Embryonic facial prominence (tissue), 1 donor: Measurements from ENCODE around the gene MACROH2A2.
"Not testable (repeated sequence)": the region's sequence is repeated elsewhere in the genome, so short reads cannot be mapped to it uniquely, and the experiment has no call there.

Source experiments
- DNase-seq: peaks from one replicate; pipeline ENCODE4 v3.0.0-alpha.2; 2016; ENCODE audit errors: extremely low spot score

Gene MACROH2A2

DNA sequence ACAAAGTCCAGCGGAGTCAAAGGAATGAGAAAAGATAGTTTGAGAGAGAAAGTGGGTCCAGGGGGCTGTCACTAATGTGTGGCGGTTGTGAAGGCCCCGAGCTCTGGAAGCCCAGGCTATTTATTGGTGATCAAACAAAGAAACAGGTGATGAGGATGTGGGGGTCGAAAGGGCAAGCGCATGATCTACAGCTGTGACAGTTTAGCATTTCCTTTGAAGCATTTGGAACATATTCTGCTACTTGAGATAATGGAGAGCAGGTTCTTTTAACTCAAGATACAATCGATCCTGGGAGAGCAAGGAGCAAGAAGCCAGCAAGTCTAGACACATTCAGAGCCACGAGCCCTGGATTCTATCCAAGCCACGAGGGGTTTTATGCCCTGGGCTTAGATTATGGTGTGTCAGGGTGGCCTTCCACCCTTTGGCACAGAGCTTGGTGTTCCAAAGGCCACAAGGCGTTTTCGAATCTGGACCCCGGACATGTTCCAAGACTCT is 48.5 kb downstream of the MACROH2A2 start:
- DNase-seq, result not testable (repeated sequence)

DNA sequence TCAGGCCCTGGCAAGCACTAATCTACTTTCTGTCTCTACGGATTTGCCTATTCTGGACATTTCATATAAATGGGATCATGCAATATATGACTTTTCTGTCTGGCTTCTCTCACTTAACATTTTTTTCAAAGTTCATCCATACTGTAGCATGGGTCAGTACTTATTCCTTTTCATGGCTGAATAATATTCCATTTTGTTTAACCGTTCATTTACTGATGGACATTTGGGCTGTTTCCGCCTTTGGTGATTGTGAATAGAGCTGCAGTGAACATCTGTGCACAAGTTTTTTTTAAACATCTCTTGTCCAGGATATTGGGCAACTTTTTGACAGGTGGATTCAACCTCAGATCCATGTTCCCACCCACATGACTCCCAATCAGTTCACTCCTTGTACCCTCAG is 49.0 kb downstream of the MACROH2A2 start:
- DNase-seq, result no peak

DNA sequence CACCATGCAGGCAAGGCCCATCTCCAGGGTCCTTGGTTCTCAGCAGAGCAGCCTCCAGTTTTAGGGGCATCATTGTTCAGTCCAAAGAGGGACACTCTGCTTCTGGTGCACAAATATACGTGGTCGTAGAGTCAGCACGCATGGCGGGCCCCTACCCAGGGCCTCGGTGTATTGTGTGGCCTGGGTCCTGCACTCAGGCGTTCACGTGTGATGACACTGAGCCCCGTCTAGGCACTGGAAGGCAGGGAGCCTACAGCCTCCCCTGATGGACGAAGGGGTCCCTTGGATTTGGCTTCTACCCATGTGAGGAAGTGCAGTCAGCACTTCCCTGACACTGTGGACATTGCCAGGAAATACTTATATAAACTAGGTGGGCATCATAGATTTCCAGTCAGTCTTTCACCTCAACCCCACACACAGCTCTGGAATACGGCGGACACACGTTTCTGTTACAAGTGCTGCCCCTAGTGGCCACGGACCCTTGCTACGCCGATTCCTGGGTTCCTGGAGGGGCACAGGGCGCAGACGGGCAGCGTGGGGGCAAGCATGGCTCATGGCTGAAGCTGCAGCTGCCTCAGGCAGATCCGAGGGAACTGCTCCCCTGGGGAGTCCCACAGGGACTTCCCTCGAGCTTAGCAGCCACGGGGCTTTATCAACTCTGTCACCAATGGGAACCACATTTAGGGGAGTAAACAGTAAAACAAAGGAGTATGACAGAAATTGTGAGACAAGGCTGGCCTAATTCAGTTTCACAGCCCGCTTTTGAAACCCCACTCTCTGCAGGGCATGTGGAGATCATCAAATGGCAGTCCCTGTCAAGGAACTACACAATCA is 54.5 kb downstream of the MACROH2A2 start:
- no peak for DNase-seq

DNA sequence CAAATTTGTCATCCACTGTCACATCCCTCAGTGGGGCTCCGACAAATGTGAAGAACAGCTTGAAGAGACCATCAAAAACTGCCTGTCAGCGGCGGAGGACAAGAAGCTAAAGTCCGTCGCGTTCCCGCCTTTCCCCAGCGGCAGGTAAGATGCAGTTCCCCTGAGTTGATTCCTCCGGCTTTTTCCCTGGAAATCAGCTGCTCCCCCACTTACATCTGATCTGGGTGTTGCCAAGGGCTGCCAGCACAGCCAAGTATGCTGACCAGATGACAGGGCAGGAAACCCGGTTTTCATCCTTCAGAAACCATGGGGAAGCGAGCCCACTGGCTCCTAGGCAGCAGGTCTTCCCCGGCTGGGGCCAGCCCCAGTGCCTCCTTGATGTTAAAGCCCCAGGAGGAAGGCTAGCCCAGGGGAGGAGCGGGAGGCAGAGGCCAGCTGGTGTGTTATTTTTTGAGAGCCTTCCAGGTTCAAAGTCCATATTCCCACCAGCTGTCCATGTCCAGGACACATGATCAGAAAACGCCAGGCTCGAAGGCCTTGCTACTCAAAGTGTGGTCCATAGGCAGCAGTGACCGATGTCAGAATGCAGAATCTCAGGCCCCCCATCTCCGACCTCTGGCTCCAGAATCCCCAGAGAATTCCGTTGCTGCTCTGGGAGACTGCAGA is 56.6 kb downstream of the MACROH2A2 start:
- no peak for DNase-seq

- DNase-seq, result no peak
These were observed 58.9 kb downstream of the MACROH2A2 start for GRCh38 chr10:70111496-70111895.

DNA sequence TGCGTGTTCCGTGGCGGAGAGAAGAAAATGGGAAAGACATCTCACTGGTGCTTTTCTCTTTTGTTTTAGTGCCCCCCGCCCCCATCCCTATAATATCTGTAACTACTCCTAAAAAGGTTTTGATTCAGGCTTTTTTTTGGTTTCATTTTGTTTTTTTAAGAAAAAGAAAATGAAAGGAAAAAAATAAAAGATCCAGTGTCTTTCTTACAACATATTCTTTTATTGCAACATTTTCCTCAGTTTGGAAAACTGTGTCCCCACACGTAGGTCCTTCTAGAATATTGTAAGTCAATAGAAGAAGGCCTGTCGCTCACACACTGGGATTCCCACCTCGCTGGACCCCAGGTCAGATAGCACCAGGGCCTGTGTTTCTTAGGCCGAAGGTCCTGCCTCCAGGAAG is 59.4 kb downstream of the MACROH2A2 start:
- no peak for DNase-seq

DNA sequence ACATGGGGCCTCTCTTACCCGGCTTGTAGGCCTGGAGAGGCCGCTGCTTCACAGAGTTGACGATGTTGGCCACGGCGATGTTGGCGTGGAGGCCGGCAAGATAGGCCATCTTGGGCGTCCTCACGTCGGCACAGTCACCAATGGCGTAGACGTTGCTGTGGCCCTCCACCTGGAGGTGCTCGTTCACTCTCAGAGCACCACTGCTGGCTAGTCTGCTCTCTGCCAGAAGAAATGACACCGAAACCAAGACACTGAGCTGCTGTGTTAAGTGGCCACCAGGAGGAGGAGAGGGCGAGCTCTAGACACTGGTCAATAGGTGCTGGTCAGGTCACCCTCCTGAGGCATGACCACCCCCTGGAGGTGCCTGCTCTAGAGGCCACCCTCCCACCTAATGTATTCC is 62.3 kb downstream of the MACROH2A2 start:
- no peak for DNase-seq

DNA sequence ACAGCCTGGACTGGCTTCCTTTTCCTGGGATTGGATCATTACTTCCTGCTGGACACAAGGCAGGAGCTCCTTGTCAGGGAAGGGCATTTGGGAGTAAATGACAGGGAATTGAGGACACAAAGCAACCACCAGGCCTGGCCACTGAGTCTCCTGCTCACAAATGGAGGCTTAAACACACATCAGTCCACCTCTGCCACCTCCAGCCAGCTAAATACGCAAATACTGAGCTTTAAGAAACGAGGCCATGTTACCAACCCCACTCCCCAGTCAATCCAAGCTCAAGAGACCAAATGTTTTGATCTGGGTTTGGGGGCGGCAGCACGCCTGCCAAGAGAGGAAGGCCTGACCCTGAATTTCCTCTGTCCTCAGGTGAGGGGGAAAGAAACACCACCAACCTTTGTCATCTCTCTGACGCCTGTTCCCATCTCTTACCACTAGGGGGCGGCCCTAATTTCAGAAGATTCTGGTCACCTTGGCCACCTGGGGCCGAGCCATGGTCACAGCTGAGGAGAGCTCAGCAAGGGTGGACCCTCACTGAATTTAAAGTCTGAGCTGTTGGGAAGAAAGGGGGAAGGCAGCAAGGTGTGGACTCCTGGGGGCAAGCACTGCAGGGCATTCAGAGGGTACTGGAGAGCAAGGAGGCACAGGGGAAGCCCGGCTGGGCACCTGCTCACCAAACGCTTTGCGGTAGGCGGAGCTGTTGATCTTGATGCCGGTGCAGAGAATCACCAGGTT is 63.5 kb downstream of the MACROH2A2 start:
- no peak for DNase-seq

DNA sequence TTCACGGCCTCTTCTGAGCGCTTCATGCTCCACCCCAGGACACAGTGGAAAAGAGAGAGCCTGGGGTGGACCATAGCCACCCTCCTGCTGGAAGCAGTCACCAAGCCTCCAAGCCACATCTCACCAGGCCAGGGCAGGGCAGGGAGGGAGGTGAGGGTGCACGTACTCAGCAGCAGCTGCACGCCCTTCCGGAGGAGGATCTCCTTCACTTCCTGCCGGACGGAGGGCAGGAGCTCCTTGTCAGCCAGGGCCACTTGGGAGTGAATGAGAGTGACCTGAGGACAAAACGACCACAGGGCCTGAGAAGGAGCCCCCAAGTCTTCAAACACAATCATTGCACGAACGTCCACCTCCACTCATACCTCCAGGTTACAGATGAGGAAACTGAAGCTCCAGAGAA is 65.0 kb downstream of the MACROH2A2 start:
- DNase-seq, result no peak

- no peak for DNase-seq
These were observed 65.5 kb downstream of the MACROH2A2 start for GRCh38 chr10:70118196-70118595.

DNA sequence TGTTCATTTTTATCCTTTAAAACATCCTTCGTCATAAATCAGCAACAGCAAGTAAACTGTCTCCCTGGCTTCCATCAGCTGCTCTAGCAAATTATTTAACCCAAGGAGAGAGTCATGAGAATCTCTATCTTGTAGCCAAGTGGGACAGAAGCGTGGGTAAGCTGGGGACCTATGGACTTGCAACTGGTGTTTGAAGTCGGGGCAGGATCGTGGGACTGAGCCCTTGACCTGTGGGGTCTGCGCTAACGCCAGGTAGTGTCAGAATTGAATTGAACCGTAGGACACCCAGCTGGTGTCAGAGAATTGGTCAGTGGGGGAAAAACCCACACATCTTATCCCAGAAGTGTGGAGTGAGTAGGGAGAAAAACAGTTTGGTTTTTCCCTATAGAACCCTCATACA is 66.6 kb downstream of the MACROH2A2 start:
- no peak for DNase-seq

- DNase-seq, result no peak
These were observed 67.0 kb downstream of the MACROH2A2 start for GRCh38 chr10:70119623-70120022.

GRCh38 chr10:70120417-70120816 is 67.8 kb downstream of the MACROH2A2 start:
- DNase-seq, result no peak

GRCh38 chr10:70121281-70121949 is 68.8 kb downstream of the MACROH2A2 start:
- no peak for DNase-seq

GRCh38 chr10:70122742-70123141 is 70.1 kb downstream of the MACROH2A2 start:
- DNase-seq, result no peak

GRCh38 chr10:70123166-70123565 is 70.5 kb downstream of the MACROH2A2 start:
- not testable (repeated sequence) for DNase-seq

GRCh38 chr10:70123817-70124216 is 71.2 kb downstream of the MACROH2A2 start:
- no peak for DNase-seq

- DNase-seq, result no peak
These were observed 71.8 kb downstream of the MACROH2A2 start for GRCh38 chr10:70124415-70124814.

- DNase-seq, result no peak
These were observed 72.3 kb downstream of the MACROH2A2 start for GRCh38 chr10:70124918-70125317.

DNA sequence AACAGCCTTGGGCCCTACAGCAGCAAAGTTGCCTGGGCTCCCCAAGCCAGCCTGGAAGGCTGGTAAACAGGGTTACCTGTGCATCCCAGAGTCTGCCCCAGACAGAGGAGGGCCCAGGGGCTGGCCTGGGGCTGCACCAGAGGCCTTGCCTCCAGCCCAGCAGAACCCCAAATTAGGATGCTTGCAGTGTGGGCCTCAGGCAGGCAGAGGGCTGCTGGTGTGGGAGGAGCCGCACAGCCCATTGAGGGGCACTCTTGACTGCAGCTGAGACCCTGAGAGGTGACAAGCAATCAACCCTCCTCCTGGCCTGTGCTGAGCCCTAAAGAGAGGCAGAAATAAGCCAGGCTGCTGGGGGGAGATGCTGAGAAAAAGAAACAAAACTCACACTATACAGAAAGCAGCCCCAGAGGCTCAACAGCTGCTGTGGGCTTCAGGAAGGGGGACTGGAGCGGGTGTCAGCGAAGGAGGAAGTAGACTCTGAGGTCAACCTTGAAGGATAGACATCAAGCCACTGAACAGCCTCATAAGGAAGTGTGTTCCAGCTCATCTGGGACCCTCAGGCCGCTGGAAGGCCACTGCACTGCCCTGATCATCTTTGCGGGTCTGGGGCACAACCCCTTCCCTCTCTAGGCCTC is 73.4 kb downstream of the MACROH2A2 start:
- DNase-seq, result no peak

DNA sequence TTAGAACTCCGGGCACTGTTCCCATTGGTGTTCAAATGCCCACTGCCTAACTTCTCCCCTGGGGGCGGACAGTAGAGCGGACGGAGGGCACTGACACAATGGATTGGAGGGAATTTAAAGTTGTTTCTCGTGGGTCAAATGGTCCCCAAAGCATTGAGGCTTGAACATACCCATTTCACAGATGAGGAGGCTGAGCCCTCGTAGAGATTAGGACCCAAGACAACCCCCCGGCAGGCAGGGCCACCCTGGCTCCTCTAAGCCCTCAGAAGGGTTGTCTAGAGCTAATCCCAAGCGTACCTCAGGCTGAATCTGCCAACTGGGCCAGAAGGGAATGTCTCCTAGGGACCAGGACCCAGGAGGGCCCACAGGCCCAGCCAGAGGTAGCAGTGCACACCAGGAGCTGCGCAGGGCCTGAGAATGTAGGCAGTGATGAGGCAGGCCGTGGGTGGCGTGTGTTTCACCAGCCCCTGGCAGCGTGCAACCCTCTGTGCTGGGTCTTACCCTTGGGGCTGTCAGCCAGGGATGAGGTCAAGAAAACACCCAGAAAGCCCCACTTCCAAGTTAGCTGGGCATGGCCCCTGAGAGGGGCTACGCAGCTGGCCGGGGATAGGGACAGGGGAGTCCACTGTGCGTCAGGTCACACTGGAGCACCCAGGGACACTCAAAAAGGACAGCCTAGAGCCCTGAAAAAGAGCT is 74.2 kb downstream of the MACROH2A2 start:
- no peak for DNase-seq
